HG03521 (cell line): ENCODE data around the gene PRR11.
"Not testable (repeated sequence)": the region's sequence is repeated elsewhere in the genome, so short reads cannot be mapped to it uniquely, and the experiment has no call there.

Experiments
- ATAC-seq: cut with Tn5 transposase; IDR thresholded peaks from one replicate; pipeline ENCODE4 v1.9.1; 2021; ENCODE audit warnings: mild to moderate bottlenecking, moderate library complexity; ENCODE audit not compliant: unreplicated experiment

Gene PRR11

GRCh38 chr17:59202320-59202719 is 46.8 kb downstream of the PRR11 start:
- ATAC-seq: no peak

GRCh38 chr17:59219370-59219769 is 63.8 kb downstream of the PRR11 start:
- no peak for ATAC-seq

- no peak for ATAC-seq
Measured at GRCh38 chr17:59219992-59220327, 64.4 kb downstream of the PRR11 start.

DNA sequence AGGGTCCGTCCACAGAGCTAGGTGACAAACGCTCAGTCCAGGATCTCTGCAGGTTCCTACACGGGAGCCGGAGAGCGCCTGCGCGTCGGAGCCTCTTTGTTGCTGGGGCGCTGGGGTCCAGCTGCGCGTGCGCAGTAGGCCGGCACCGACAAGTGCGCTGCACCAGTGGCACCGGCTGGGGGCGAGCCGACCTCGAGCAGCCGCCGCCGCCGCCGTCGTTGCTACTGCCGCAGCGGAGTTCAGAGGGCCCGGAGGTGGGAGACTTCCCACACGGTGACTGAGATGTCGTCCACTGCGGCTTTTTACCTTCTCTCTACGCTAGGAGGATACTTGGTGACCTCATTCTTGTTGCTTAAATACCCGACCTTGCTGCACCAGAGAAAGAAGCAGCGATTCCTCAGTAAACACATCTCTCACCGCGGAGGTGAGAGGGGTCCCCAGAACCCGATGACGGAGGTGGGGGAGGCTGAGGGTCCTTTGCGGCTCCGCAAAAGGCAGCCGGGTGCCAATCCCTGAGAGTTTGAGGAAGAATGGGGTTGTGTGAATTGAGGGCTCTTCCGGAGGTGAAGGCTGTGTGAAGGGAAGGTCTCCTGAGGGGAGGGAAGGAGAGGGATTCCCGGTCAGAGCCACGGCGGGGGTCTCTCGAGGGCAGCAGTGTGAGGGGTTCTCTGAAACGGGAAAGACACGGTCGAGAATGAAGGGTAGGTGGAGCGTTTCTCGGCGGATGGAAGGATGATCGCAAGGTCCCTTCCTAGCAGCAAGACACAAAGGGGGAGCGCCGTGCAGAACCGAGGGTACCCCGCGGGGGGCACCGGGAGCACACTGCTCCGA is 65.0 kb downstream of the PRR11 start, which contains the start of gene GDPD1:
Gene GDPD1, plus strand, starts transcription at position 184 of the 831 bp plus-strand sequence. Its CDS starts 99 bp downstream, at position 283.
- ATAC-seq: peak; percentile 94

- ATAC-seq: no peak
Measured at GRCh38 chr17:59221159-59221847, 65.8 kb downstream of the PRR11 start.

DNA sequence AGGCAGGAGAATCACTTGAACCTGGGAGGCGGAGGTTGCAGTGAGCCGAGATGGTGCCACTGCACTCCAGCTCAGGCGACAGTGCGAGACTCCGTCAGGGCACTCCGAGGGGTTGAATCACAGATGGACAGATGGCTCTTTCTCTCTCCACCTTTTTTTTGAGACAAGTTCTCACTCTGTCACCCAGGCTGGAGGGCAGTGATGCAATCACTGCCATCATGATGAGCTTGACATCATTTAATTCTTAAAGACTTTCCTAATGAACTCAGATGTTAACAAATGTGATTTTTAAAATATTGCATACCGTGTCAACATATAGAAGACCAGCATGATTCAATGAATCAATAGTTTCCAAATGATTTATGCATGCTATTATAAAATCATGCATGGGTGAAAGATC is 68.3 kb downstream of the PRR11 start:
- ATAC-seq: no peak

GRCh38 chr17:59228588-59228987 is 73.0 kb downstream of the PRR11 start:
- ATAC-seq: not testable (repeated sequence)

- ATAC-seq: no peak
Measured at GRCh38 chr17:59230764-59231163, 75.2 kb downstream of the PRR11 start.

DNA sequence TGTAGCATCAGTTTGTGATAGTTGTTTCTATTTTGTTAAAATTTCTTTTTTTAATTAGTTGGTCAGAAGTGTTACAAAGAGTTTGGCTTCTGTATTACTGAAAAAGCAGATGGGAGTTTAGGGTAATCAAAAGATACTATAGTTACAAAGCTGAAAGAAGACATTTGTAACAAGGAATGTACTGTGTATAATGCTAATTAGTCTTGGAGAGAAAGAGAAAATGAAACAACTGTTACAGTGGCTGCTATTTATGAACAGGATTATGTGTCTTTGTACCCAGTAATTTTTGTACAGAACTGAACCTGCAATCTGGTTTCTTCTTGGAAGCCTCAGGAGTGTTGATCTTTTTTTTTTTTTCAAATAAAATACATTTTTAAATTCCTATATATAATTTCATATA is 79.1 kb downstream of the PRR11 start:
- ATAC-seq: no peak

GRCh38 chr17:59238906-59239305 is 83.4 kb downstream of the PRR11 start:
- no peak for ATAC-seq

GRCh38 chr17:59244081-59244480 is 88.5 kb downstream of the PRR11 start:
- ATAC-seq: no peak
